Kidney (tissue), 14 donors: ENCODE measurements around the gene OPRL1. TPM values are rescaled to one million over a fixed set of nuclear protein-coding genes. Genes with fewer than 3 reads are reported as not detected.

Experiments
- DNase-seq, 5 donors: peaks; one replicate each; pipeline ENCODE4 v3.0.0-alpha.2; 2013 to 2020
- FAIRE-seq: peaks from 2 replicates; lab custom pipeline; 2012; peaks lifted over from hg19 to GRCh38; lab: Jason Lieb, UNC
- H3K27ac ChIP-seq, 2 donors: one replicate each; pipeline ENCODE4 v1.7.0; 2013; ENCODE audit warnings: low read depth in 2 of 2, low read length in 2 of 2, inconsistent platforms in 1 of 2
- H3K27me3 ChIP-seq: one replicate; pipeline ENCODE4 v1.7.1; 2013; ENCODE audit warnings: low read length, inconsistent platforms; ENCODE audit not compliant: control insufficient read depth, insufficient read depth
- H3K36me3 ChIP-seq, 3 donors: one replicate each; pipeline versions ENCODE4 v1.7.0 to v1.7.1; 2013; ENCODE audit warnings: low read length in 3 of 3, control low read depth in 1 of 3, inconsistent platforms in 1 of 3; ENCODE audit not compliant: insufficient read depth in 3 of 3, control insufficient read depth in 2 of 3
- H3K4me1 ChIP-seq, 3 donors: one replicate each; pipeline versions ENCODE4 v1.7.0 to v1.7.1; 2013; ENCODE audit warnings: low read length in 3 of 3, inconsistent platforms in 1 of 3, low read depth in 1 of 3; ENCODE audit not compliant: control insufficient read depth in 2 of 3, insufficient read depth in 2 of 3
- H3K4me3 ChIP-seq, 3 donors: one replicate each; pipeline versions ENCODE4 v1.7.0 to v1.8.1; 2013; ENCODE audit warnings: low read length in 3 of 3, control low read depth in 1 of 3, inconsistent platforms in 1 of 3
- H3K9ac ChIP-seq, 3 donors: one replicate each; pipeline versions ENCODE4 v1.7.0 to v1.7.1; 2013; ENCODE audit warnings: low read length in 3 of 3, control low read depth in 1 of 3, inconsistent platforms in 1 of 3
- H3K9me3 ChIP-seq, 3 donors: one replicate each; pipeline versions ENCODE4 v1.7.0 to v1.7.1; 2013; ENCODE audit warnings: low read length in 3 of 3, control low read depth in 1 of 3, inconsistent platforms in 1 of 3; ENCODE audit not compliant: control insufficient read depth in 2 of 3, insufficient read depth in 1 of 3
- intact Hi-C: fragments of 100-400 bp; cut with DNase I; formaldehyde crosslinking; loops from one replicate; pipeline ENCODE4 v1.11.1; 2022
- polyA plus RNA-seq: library from polyadenylated mRNA; stranded (reverse); fragments of 350-450 nt; fragmentation: Illumina TruSeq; extraction: RNeasy Lipid Tissue Mini Kit (QIAGEN cat#74804); gene quantifications from one replicate; pipeline ENCODE4 v1.2.3, GENCODE V29; 2014; ENCODE audit warnings: low read depth, low replicate concordance; ENCODE audit not compliant: insufficient read depth
- total RNA-seq: library from RNA; stranded (reverse); fragmentation: NEBNext Ultra II Directional; extraction: Animal tissue kit (Norgen Biotek cat#: 25700); gene quantifications from one replicate; pipeline ENCODE4 v1.2.1, GENCODE V29; 2021
- TF ChIP-seq, protein P1 (sequence below): IDR thresholded peaks from 3 replicates; pipeline ENCODE4 v1.5.1; 2012; ENCODE audit warnings: mild to moderate bottlenecking, moderate library complexity, borderline replicate concordance; ENCODE audit not compliant: insufficient read depth; ENCODE audit errors: extremely low read depth
- donor health status: control.
- donor health status: control.
- donor health status: control.
- donor health status: control.
- donor health status: control.
- donor health status: DM: yes; HTN: yes; CAD: no.
- donor health status: Normal renal cell carcinoma (clear cell type).

OPRL1 gene
- total and polyA plus RNA-seq, 2 donors from 2014 or later: 0.39 to 1.2 TPM

DNA sequence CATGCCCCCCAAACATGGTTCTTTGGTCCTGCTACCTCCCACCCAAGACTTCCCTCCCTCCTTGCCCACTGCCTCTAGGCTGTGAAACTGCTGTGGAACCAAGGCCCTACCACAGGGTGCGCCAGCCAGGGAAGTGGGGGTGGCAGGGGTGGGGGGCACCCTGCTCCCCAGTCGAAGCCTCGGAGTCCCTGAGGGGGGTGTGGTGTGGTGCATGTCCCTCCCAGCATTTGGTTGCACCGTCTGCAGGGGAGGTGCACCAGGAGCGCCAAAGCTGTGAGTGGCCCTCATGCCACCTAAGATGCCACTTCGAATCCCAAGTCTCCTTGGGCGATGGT lies 2.4 kb upstream of the OPRL1 start:
- DNase-seq: no peak
- Histone ChIP-seq H3K9ac (no peak overlapping the region), H3K36me3 (no peaks in the 10 kb centered on the region), H3K4me3 (no peak overlapping the region), H3K27me3 (no peaks in the 10 kb centered on the region), H3K4me1 (peaks cover 0 to 19% (median 3%) of the 10 kb centered on the region in 3 donors), H3K9me3 (no peaks in the 10 kb centered on the region), H3K27ac (no peak overlapping the region)
- TF ChIP-seq, protein P1, sequence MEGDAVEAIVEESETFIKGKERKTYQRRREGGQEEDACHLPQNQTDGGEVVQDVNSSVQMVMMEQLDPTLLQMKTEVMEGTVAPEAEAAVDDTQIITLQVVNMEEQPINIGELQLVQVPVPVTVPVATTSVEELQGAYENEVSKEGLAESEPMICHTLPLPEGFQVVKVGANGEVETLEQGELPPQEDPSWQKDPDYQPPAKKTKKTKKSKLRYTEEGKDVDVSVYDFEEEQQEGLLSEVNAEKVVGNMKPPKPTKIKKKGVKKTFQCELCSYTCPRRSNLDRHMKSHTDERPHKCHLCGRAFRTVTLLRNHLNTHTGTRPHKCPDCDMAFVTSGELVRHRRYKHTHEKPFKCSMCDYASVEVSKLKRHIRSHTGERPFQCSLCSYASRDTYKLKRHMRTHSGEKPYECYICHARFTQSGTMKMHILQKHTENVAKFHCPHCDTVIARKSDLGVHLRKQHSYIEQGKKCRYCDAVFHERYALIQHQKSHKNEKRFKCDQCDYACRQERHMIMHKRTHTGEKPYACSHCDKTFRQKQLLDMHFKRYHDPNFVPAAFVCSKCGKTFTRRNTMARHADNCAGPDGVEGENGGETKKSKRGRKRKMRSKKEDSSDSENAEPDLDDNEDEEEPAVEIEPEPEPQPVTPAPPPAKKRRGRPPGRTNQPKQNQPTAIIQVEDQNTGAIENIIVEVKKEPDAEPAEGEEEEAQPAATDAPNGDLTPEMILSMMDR: no peak
- intact Hi-C loops: no loop called here
- no peak for FAIRE-seq

DNA sequence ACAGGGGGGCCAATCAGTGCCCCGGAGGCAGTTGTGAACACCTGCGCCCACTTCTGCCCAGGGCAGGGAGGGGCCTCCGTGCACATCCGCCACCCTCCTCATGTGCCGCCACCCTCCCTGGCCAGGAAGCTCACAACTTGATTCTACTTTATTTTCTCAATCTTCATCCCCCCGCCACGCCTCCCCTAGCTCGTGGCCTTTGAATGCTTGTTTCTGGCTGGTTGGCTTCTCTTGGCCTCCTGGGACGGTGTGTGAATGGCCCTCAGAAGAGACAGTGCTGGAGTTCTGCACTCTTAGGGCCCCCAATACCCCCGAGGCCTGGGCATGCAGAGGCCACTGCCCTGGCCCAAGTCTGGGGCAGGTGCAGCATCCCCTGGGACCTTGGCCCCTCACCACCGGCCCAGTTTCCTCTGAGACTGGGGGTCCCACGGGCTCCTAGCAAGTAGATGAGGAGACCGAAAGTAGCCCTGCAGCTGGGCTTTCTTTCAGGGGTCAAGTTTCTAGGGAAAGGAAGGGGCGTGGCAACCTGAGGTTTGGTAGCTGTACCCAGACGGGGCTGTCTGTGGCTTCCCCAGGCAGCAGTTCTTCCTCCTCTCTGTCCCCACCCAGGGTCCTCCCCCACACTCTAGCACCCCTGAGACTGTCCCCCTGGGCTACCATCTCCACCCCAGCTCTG lies 1.9 kb upstream of the OPRL1 start:
- H3K27me3 ChIP-seq: no peaks in the 10 kb centered on the region
- DNase-seq (peak in 1 of 5 donors; percentile 61), FAIRE-seq (no peak)
- no peak overlapping the region for H3K27ac ChIP-seq
- intact Hi-C loops: no loop called here
- H3K4me3 ChIP-seq: peak overlapping the region in 1 of 3 donors; percentile 59
- no peak overlapping the region for H3K9ac ChIP-seq
- no peaks in the 10 kb centered on the region for H3K36me3 ChIP-seq
- H3K4me1 ChIP-seq: peaks cover 0 to 19% (median 3%) of the 10 kb centered on the region in 3 donors
- no peaks in the 10 kb centered on the region for H3K9me3 ChIP-seq
- TF ChIP-seq, protein P1: no peak

DNA sequence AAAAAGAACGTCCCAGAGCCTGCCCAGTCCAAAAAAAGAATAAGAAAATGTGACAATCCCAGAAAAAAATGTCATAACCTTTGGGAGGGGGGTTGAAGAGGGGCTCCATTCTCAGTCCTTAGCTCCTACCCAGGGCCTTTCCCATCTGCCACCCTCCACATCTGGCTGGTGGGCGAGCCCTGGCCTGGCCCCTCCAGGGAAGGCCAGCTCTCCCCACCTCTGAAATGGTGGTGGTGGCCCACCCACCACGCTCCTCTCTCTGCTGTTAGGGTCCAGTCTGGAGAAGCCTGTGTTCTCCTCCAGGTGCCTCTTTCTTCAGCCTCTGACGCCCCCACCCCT lies 979 bp upstream of the OPRL1 start:
- Histone ChIP-seq H3K9ac (peak overlapping the region in 2 of 3 donors; percentile 55), H3K9me3 (no peaks in the 10 kb centered on the region), H3K4me1 (peaks cover 0 to 22% (median 3%) of the 10 kb centered on the region in 3 donors), H3K27ac (peak overlapping the region in 1 of 2 donors; percentile 65), H3K36me3 (no peaks in the 10 kb centered on the region), H3K27me3 (no peaks in the 10 kb centered on the region), H3K4me3 (peak overlapping the region in 2 of 3 donors; percentile 28 to 59)
- FAIRE-seq (no peak), DNase-seq (no peak)
- TF ChIP-seq, protein P1: no peak
- intact Hi-C loops: no loop called here
